Endothelial cell of umbilical vein (primary cell): ENCODE results near the gene FADS2.
A peak's percentile ranks its signal among the peaks of the same experiment; 100 is the strongest.

Experiments used
- EZH2 ChIP-seq: IDR thresholded peaks from 2 replicates; pipeline ENCODE4 v1.6.1; 2012; ENCODE audit warnings: borderline replicate concordance, low read depth, mild to moderate bottlenecking, moderate library complexity, low read length, inconsistent platforms; ENCODE audit not compliant: severe bottlenecking
- POLR2AphosphoS5 ChIP-seq: IDR thresholded peaks from 2 replicates; pipeline ENCODE4 v1.6.1; 2012; ENCODE audit warnings: low read depth, mild to moderate bottlenecking, control low read depth, low read length, moderate library complexity; ENCODE audit not compliant: insufficient read depth
- TF ChIP-seq, protein P1 (sequence below), 2 donors: IDR thresholded peaks; 1 replicate in 1 of 2; 2 replicates in 1 of 2; pipeline ENCODE4 v1.5.1; 2011; ENCODE audit warnings: low read length in 2 of 2, mild to moderate bottlenecking in 2 of 2, moderate library complexity in 2 of 2, control low read depth in 1 of 2, inconsistent platforms in 1 of 2, low read depth in 1 of 2; ENCODE audit not compliant: insufficient read depth in 1 of 2; ENCODE audit errors: extremely low read depth in 1 of 2

- TF ChIP-seq, protein P1, sequence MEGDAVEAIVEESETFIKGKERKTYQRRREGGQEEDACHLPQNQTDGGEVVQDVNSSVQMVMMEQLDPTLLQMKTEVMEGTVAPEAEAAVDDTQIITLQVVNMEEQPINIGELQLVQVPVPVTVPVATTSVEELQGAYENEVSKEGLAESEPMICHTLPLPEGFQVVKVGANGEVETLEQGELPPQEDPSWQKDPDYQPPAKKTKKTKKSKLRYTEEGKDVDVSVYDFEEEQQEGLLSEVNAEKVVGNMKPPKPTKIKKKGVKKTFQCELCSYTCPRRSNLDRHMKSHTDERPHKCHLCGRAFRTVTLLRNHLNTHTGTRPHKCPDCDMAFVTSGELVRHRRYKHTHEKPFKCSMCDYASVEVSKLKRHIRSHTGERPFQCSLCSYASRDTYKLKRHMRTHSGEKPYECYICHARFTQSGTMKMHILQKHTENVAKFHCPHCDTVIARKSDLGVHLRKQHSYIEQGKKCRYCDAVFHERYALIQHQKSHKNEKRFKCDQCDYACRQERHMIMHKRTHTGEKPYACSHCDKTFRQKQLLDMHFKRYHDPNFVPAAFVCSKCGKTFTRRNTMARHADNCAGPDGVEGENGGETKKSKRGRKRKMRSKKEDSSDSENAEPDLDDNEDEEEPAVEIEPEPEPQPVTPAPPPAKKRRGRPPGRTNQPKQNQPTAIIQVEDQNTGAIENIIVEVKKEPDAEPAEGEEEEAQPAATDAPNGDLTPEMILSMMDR (IDR thresholded peaks at IDR 0.05; ENCODE audit: extremely low read depth in 1 of 2, insufficient read depth in 1 of 2, low read depth in 1 of 2, low read length in 2 of 2): no peak
- TF ChIP-seq EZH2 (no peak), POLR2AphosphoS5 (peak; percentile 97)
Observed at GRCh38 chr11:61887839-61888494, 59.9 kb downstream of the FADS2 start.
